K562 (cell line): ENCODE data around the gene DTNA.

Source experiments
- EP300 ChIP-seq: IDR thresholded peaks from 2 replicates; pipeline ENCODE4 v1.6.1; 2012; ENCODE audit warnings: low read length, improper control_type of control experiment
- EZH2 ChIP-seq: IDR thresholded peaks from 2 replicates; pipeline ENCODE4 v1.6.1; 2012; ENCODE audit warnings: low read depth, mild to moderate bottlenecking, inconsistent platforms, low read length, borderline replicate concordance
- FOS ChIP-seq: IDR thresholded peaks from 3 replicates; pipeline ENCODE4 v1.6.1; 2011; ENCODE audit not compliant: insufficient read length; ENCODE audit errors: extremely low read depth
- JUN ChIP-seq, 2 experiments: sonication (generic) in 1 of 2; formaldehyde crosslinking in 1 of 2; IDR thresholded peaks; 2 replicates each; pipeline versions ENCODE4 v1.6.1 to v1.8.0; 2012 to 2022; ENCODE audit warnings: borderline replicate concordance in 2 of 2, mild to moderate bottlenecking in 2 of 2, improper control_type of control experiment in 1 of 2, low read depth in 1 of 2, low read length in 1 of 2, missing genetic modification reagents in 1 of 2
- MYC ChIP-seq, 2 experiments: fragments of 250-450 bp in 1 of 2; sonication (Bioruptor Pico) in 1 of 2; IDR thresholded peaks; 2 replicates each; pipeline versions ENCODE4 v1.5.1 to v1.6.1; 2012 to 2021; ENCODE audit warnings: low read depth in 2 of 2, borderline replicate concordance in 1 of 2, improper control_type of control experiment in 1 of 2, low read length in 1 of 2, mild to moderate bottlenecking in 1 of 2, moderate library complexity in 1 of 2
- NFIC ChIP-seq: fragments of 450-650 bp; IDR thresholded peaks from 2 replicates; pipeline ENCODE4 v1.6.1; 2017; ENCODE audit warnings: mild to moderate bottlenecking, inconsistent platforms
- PYGO2 ChIP-seq: fragments of 450-650 bp; IDR thresholded peaks from 2 replicates; pipeline ENCODE4 v1.6.1; 2016; ENCODE audit warnings: mild to moderate bottlenecking, missing genetic modification characterization, moderate library complexity, missing compliant biosample characterization
- SMC3 ChIP-seq: conservative IDR thresholded peaks from 2 replicates; pipeline ENCODE4 v1.6.1; 2011; ENCODE audit warnings: low read depth, low read length, improper control_type of control experiment; ENCODE audit not compliant: insufficient read depth
- TAF1 ChIP-seq: IDR thresholded peaks from 2 replicates; pipeline ENCODE4 v1.6.1; 2011; ENCODE audit warnings: mild to moderate bottlenecking, low read length, moderate library complexity; ENCODE audit not compliant: insufficient read depth, control insufficient read depth, severe bottlenecking; ENCODE audit errors: extremely low read depth
- TEAD4 ChIP-seq, 2 experiments: sonication (generic) in 1 of 2; formaldehyde crosslinking in 1 of 2; IDR thresholded peaks; 2 replicates each; pipeline versions ENCODE4 v1.6.1 to v1.8.0; 2012 to 2022; ENCODE audit warnings: borderline replicate concordance in 1 of 2, inconsistent platforms in 1 of 2, low read length in 1 of 2, mild to moderate bottlenecking in 1 of 2, missing genetic modification reagents in 1 of 2
- ZC3H4 ChIP-seq: sonication (generic); formaldehyde crosslinking; IDR thresholded peaks from 2 replicates; pipeline ENCODE4 v1.9.0; 2021; ENCODE audit warnings: missing genetic modification reagents, borderline replicate concordance
- ZFP91 ChIP-seq: sonication (generic); formaldehyde crosslinking; IDR thresholded peaks from 2 replicates; pipeline ENCODE4 v1.8.0; 2022; ENCODE audit warnings: mild to moderate bottlenecking, missing genetic modification reagents
- ZNF282 ChIP-seq: sonication (generic); formaldehyde crosslinking; IDR thresholded peaks from 2 replicates; pipeline ENCODE4 v1.8.1; 2023; ENCODE audit warnings: missing genetic modification reagents
- TF ChIP-seq, protein P1 (sequence below), 3 experiments: IDR thresholded peaks in 2 of 3; conservative IDR thresholded peaks in 1 of 3; 2 replicates each; pipeline ENCODE4 v1.5.1; 2011 to 2012; ENCODE audit warnings: low read length in 3 of 3, mild to moderate bottlenecking in 3 of 3, control low read depth in 2 of 3, improper control_type of control experiment in 1 of 3, inconsistent platforms in 1 of 3, low read depth in 1 of 3, mixed read lengths in 1 of 3, moderate library complexity in 1 of 3; ENCODE audit not compliant: insufficient read depth in 2 of 3

DNA sequence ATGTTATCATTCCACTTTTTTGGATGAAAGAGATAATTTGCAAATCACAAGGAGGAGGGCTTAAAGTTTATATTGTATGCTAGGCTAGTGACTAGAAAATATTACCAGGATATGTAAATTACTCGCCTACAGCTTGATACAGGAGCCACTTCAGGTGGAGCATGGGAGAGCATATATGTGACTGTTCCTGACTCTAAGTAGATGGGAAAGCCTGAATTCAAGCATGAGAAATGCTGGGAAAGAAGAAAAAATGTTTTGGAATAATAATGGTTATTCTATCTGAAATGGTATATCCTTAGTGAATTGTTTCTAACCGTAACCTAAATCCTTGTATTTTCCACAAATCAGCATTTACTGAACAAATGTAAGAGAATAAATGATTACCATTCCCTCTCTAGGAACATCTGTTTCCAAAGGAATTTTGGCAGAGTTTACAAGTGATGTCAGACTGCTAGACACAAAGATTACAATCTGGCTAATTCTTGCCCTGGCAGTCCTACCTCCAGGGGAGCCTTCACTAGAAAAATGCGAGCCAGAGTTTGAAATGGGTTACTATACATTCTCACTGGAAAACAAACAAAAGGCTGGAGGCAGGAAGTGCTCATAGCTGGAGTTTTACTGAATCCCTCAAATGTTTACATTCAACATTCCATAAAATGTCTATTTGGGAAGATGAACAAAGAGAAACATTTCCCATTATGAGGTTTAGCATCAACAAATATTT, 201.7 kb downstream of the DTNA start:
- TF ChIP-seq MYC (IDR thresholded peaks at IDR 0.05; ENCODE audit: low read depth, low read length): no peak
- no peak for TF ChIP-seq MYC (CRISPR knock-in tag; IDR thresholded peaks at IDR 0.05; ENCODE audit: borderline replicate concordance, low read depth)
- no peak for TF ChIP-seq PYGO2 (tag)
- TF ChIP-seq EZH2: no peak
- TF ChIP-seq ZFP91 (CRISPR knock-in tag): no peak
- no peak for TF ChIP-seq EP300
- no peak for TF ChIP-seq SMC3
- TF ChIP-seq TAF1: no peak
- TF ChIP-seq, protein P1, sequence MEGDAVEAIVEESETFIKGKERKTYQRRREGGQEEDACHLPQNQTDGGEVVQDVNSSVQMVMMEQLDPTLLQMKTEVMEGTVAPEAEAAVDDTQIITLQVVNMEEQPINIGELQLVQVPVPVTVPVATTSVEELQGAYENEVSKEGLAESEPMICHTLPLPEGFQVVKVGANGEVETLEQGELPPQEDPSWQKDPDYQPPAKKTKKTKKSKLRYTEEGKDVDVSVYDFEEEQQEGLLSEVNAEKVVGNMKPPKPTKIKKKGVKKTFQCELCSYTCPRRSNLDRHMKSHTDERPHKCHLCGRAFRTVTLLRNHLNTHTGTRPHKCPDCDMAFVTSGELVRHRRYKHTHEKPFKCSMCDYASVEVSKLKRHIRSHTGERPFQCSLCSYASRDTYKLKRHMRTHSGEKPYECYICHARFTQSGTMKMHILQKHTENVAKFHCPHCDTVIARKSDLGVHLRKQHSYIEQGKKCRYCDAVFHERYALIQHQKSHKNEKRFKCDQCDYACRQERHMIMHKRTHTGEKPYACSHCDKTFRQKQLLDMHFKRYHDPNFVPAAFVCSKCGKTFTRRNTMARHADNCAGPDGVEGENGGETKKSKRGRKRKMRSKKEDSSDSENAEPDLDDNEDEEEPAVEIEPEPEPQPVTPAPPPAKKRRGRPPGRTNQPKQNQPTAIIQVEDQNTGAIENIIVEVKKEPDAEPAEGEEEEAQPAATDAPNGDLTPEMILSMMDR (IDR thresholded peaks at IDR 0.05 in 2 of 3, conservative IDR thresholded peaks at IDR 0.05 in 1 of 3; ENCODE audit: insufficient read depth in 2 of 3, low read depth in 1 of 3, low read length in 3 of 3): no peak
- TF ChIP-seq JUN (IDR thresholded peaks at IDR 0.05; ENCODE audit: borderline replicate concordance, low read depth, low read length): no peak
- TF ChIP-seq JUN (CRISPR knock-in tag; IDR thresholded peaks at IDR 0.05; ENCODE audit: borderline replicate concordance): no peak
- TF ChIP-seq NFIC: no peak
- TF ChIP-seq ZC3H4: no peak
- no peak for TF ChIP-seq ZNF282
- no peak for TF ChIP-seq TEAD4 (IDR thresholded peaks at IDR 0.05; ENCODE audit: low read length)
- TF ChIP-seq TEAD4 (CRISPR knock-in tag; IDR thresholded peaks at IDR 0.05; ENCODE audit: borderline replicate concordance): no peak
- TF ChIP-seq FOS: no peak
